GM21360 (cell line): ENCODE data around the gene VAMP8.
A peak's percentile ranks its signal among the peaks of the same experiment; 100 is the strongest.
"Not testable (repeated sequence)": the region's sequence is repeated elsewhere in the genome, so short reads cannot be mapped to it uniquely, and the experiment has no call there.

Experiments
- ATAC-seq: cut with Tn5 transposase; IDR thresholded peaks from one replicate; pipeline ENCODE4 v1.9.1; 2021; ENCODE audit warnings: mild to moderate bottlenecking, moderate library complexity; ENCODE audit not compliant: unreplicated experiment

VAMP8 gene

GRCh38 chr2:85577386-85578242 lies at the start of gene VAMP8:
Gene VAMP8, plus strand, starts transcription at chr2:85577586. Its CDS starts 61 bp downstream, at chr2:85577647.
- peak; percentile 46 for ATAC-seq

DNA sequence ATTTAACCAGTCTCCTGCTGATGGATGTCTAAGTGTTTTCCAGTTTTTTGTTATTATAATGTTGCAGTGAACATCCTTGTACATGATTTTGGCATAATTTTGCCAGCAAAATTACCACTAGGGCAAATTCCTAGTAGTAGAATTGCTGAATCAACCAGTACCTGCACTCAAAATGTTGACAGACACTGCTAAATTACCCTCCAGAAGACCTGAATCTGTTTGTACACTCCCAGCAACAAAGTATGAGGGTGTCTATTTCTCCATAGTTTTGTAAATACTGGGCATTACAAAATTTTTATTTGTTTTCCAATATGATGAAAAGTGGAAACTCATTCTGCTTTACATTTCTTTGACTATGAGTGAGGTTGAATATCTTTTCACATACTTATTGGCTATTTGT lies 49.6 kb upstream of the VAMP8 start:
- no peak for ATAC-seq

DNA sequence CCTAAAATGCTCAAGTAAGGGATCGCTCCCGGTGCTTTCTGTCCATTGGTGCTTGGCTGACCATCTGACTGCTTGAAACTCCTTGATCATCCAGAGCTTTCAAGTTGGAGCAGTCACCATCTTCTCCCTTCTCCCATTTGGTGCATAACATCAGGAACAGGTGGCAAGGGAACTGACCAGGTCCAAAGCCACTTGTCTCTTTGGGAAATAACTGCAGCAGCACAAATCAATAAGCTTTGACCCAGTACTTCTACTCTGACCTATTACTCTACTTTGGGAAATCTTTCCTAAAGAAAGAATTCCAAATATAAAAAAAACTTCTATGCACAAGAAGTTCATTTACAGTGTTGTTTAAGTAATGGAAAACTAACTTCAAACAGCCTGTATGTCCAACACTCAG lies 49.0 kb upstream of the VAMP8 start:
- no peak for ATAC-seq

DNA sequence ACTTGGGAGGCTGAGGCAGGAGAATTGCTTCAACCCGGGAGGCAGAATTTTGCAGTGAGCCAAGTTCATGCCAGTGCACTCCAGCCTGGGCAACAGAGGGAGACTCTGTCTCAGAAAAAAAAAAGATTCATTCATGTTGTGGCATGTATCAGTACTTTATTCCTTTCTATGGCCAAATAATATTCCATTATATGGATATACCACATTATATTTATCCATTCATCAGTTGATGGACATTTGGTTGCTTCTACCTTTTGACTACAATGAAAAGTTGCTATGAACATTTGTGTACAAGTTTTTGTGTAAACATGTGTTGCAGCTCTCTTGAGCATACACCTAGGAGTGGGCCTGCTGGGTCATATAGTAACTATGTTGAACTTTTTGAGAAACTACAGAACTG lies 47.6 kb upstream of the VAMP8 start:
- ATAC-seq, result no peak

DNA sequence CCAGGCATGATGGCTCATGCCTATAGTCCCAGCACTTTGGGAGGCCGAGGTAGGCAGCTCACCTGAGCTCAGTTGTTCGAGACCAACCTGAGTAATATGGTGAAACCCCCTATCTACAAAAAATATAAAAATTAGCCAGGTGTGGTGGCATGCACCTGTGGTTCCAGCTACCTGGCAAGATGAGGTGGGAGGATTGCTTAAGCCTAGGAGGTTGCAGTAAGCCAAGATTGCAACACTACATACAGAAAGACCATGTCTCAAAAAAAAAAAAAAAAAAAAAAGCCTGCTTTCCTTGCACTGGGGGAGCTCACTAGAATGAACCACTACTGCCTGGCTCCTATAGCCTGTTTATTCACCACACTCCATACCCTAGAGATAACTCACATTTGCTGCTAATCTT lies 45.8 kb upstream of the VAMP8 start:
- no peak for ATAC-seq

- no peak for ATAC-seq
Observed at GRCh38 chr2:85534099-85534498, 43.3 kb upstream of the VAMP8 start.

DNA sequence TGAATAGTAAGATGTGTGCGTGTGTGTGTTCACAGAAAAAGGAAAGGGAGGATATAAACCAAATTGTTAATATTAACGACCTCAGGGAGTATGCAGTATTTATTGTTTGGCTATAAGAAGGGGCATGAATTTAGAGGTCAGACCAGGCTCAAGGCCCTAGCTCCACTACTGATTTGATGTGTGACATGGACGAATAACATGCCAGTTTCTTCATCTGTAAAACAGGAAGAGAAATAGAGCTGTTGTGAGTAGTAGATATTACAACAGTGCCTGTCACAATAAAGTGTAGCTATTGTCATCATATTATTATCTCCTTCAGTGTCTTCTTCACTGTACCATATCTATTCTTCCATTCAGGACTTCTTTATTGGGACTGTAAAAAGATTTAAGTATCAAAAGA lies 42.5 kb upstream of the VAMP8 start:
- no peak for ATAC-seq

DNA sequence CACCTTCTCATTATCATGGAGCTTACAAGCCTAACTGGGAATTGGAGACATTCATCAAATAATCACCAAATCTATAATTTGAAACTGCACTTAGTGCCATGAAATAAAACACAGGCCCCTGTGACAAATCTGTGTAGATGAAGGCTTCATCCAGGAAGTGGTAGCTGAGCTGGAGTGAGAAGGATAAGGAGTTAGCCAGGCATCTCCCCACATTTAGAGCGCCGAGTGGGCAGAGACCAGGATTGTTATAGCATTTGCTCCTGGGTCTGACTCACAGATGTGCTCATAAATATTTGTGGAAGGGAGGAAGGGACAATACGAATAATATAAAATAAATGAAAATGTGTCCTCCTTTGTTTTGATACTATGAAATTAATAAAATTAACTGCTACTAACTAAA lies 40.9 kb upstream of the VAMP8 start:
- no peak for ATAC-seq

DNA sequence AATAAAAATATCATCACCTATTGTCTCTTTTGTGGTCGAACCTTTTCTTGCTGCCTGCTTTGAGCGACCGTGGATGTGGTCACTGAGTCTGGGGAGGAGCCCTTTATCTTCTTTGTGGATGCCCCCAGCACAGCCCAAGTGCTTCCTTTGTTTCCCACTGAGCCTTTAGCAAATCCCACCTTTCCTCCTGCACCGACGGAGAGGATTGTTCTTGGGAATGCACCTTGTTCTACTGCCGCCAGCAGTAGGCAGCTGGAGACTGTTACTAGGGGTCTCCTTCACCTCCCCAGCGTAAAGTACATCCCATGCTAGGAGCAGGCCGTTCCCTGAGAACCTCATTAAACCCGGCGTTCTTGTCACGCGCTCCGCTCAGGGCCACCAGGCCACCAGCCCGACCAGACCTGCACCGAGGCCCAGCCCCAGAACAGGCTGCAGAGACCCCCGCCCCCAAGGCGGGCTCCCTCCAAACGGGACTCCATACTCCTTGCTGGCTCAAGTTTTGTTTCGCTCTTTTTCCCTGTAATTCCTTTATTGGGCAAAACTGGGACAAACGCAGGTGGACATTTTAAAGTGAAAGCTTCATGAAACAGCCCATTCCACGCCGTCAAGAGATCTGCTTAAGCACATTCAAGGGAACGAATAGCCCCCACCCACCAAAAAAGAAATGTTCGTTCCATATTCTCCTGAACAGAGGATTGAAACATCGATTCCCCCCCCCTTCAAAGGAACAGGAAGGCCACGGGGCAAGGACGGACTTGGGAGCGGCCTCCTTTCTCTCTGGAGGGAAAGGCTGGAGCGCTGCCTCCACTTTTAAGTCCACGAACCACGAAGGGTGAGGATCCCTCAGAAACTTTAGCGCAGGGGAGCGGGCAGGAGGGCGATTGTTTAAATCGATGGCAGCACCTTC lies 39.5 kb upstream of the VAMP8 start:
- no peak for ATAC-seq

GRCh38 chr2:85538507-85539360 lies 38.7 kb upstream of the VAMP8 start, which contains the start of gene MAT2A:
Gene MAT2A, plus strand, starts transcription at chr2:85539168. Its CDS starts 120 bp downstream, at chr2:85539288.
- ATAC-seq, result peak; percentile 65

GRCh38 chr2:85539361-85540132 lies 37.8 kb upstream of the VAMP8 start:
- ATAC-seq, result peak; percentile 26

- ATAC-seq, result no peak
Observed at GRCh38 chr2:85540133-85540648, 37.2 kb upstream of the VAMP8 start.

DNA sequence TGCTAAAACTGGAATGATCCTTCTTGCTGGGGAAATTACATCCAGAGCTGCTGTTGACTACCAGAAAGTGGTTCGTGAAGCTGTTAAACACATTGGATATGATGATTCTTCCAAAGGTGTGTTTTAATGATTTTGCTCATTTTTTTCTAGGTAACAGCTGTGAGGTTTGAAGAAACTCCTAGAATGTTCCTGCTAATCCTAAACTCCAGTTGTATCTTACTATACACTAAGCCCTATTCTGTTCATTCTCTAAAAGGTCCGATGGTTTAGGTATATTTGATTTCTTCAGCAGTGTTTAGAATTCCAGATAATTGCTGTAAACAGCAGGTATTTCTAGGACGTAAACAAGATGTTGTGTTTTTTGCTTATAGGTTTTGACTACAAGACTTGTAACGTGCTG lies 36.1 kb upstream of the VAMP8 start:
- no peak for ATAC-seq

- ATAC-seq, result no peak
Observed at GRCh38 chr2:85541753-85542457, 35.5 kb upstream of the VAMP8 start.

DNA sequence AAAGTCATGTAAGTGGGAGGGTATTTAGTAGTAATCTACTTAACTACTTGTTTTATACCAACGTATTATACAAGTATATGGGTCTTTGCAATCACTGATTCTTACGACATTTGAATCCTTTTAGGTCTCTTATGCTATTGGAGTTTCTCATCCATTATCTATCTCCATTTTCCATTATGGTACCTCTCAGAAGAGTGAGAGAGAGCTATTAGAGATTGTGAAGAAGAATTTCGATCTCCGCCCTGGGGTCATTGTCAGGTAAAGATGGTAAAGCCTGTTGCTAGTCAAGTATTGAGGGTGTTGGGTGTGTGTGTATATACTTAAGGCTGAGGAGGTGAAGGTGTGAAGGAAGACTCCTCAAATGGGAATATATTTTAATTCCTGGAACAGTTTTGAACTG lies 34.6 kb upstream of the VAMP8 start:
- ATAC-seq, result no peak

- ATAC-seq, result not testable (repeated sequence)
Observed at GRCh38 chr2:85544254-85544691, 33.1 kb upstream of the VAMP8 start.

DNA sequence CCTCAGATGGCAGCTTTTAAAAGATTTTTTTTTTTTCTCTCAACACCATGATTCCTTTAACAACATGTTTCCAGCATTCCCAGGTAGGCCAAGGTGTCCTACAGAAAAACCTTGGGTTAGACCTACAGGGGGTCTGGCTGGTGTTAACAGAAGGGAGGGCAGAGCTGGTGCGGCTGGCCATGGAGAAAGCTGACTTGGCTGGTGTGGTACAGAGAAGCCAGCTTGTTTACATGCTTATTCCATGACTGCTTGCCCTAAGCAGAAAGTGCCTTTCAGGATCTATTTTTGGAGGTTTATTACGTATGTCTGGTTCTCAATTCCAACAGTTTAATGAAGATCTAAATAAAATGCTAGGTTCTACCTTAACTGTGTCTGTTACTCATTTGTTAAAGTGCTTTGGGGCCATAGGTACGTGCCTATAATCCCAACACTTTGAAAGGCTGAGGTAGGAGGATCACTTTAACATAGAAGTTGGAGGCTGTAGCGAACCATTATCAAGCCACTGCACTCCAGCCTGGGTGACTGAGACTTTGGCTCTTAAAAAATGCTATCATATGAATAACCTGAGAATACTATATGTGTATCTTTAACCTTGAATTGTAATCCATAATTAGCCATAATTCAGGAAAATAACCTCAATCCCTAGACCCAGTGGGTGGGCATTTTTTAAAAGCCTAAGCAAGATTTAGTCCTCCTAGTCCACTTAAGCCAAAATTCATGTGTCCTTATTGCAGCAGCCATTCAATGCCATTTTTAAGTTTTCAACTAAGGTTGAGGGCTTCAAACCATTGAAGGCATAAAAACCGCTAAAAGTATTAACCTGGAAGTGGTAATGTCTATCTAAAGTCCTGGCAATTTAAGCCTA lies 32.2 kb upstream of the VAMP8 start:
- ATAC-seq, result not testable (repeated sequence)

- ATAC-seq, result no peak
Observed at GRCh38 chr2:85545780-85546240, 31.6 kb upstream of the VAMP8 start.
